Activated CD4-positive, alpha-beta T cell treated with anti-CD3 and anti-CD28 coated beads, Interleukin-2, amount 50 U/mL, for 48 hours (primary cell): ENCODE measurements around the gene CADPS2.
"Not testable (repeated sequence)": the region's sequence is repeated elsewhere in the genome, so short reads cannot be mapped to it uniquely, and the experiment has no call there.

ENCODE experiments used
- DNase-seq, 2 experiments: peaks; one replicate each; pipeline ENCODE4 v3.0.0-alpha.2; 2020

Gene CADPS2

GRCh38 chr7:122849322-122849956 is 36.8 kb downstream of the CADPS2 start:
- DNase-seq: no peak

GRCh38 chr7:122847871-122848473 is 38.3 kb downstream of the CADPS2 start:
- no peak for DNase-seq

GRCh38 chr7:122846591-122846990 is 39.7 kb downstream of the CADPS2 start:
- no peak for DNase-seq

GRCh38 chr7:122845286-122845685 is 41.0 kb downstream of the CADPS2 start:
- no peak for DNase-seq

- no peak for DNase-seq
Measured at GRCh38 chr7:122844191-122844988, 41.9 kb downstream of the CADPS2 start.

- no peak for DNase-seq
Measured at GRCh38 chr7:122842971-122843370, 43.3 kb downstream of the CADPS2 start.

- not testable (repeated sequence) for DNase-seq
Measured at GRCh38 chr7:122836286-122836685, 50.0 kb downstream of the CADPS2 start.

GRCh38 chr7:122834571-122834942 is 51.7 kb downstream of the CADPS2 start:
- DNase-seq: not testable (repeated sequence)

- DNase-seq: no peak
Measured at GRCh38 chr7:122833888-122834570, 52.2 kb downstream of the CADPS2 start.

GRCh38 chr7:122831436-122831835 is 54.8 kb downstream of the CADPS2 start:
- DNase-seq: no peak

GRCh38 chr7:122829962-122830361 is 56.3 kb downstream of the CADPS2 start:
- no peak for DNase-seq

GRCh38 chr7:122827763-122828162 is 58.5 kb downstream of the CADPS2 start:
- no peak for DNase-seq

GRCh38 chr7:122813845-122814244 is 72.4 kb downstream of the CADPS2 start:
- no peak for DNase-seq

GRCh38 chr7:122803851-122804250 is 82.4 kb downstream of the CADPS2 start:
- no peak for DNase-seq

- DNase-seq: no peak
Measured at GRCh38 chr7:122803323-122803722, 82.9 kb downstream of the CADPS2 start.

- DNase-seq: no peak
Measured at GRCh38 chr7:122802301-122802751, 83.9 kb downstream of the CADPS2 start.

GRCh38 chr7:122791959-122792545 is 94.2 kb downstream of the CADPS2 start:
- no peak for DNase-seq

GRCh38 chr7:122790591-122790990 is 95.7 kb downstream of the CADPS2 start:
- no peak for DNase-seq

- no peak for DNase-seq
Measured at GRCh38 chr7:122790132-122790531, 96.1 kb downstream of the CADPS2 start.

GRCh38 chr7:122789156-122789555 is 97.1 kb downstream of the CADPS2 start:
- DNase-seq: no peak

- no peak for DNase-seq
Measured at GRCh38 chr7:122770686-122771335, 115.4 kb downstream of the CADPS2 start.

GRCh38 chr7:122768827-122769226 is 117.4 kb downstream of the CADPS2 start:
- no peak for DNase-seq
